Subcutaneous adipose tissue (tissue), 4 donors: ENCODE data around the gene SUN5. TPM values are rescaled to one million over a fixed set of nuclear protein-coding genes. Genes with fewer than 3 reads are reported as not detected.

Source experiments
- CTCF ChIP-seq: fragments of 450-650 bp; IDR thresholded peaks from one replicate; pipeline ENCODE4 v1.5.1; 2016; ENCODE audit warnings: low read depth, mild to moderate bottlenecking, control low read depth, antibody characterized with exemption, moderate library complexity
- total RNA-seq, 4 donors: library from RNA; depleted of rRNA; stranded (reverse); fragments of >200 nt; gene quantifications; one replicate each; pipeline ENCODE4 v1.1.0, GENCODE V29; 2016

Gene SUN5
- total RNA-seq, 4 donors from 2014 or later = not detected

- no peak for TF ChIP-seq CTCF
Measured at GRCh38 chr20:32969356-32970114, 34.7 kb downstream of the SUN5 start.

GRCh38 chr20:32968478-32969241 lies 35.6 kb downstream of the SUN5 start:
- no peak for TF ChIP-seq CTCF

- no peak for TF ChIP-seq CTCF
Measured at GRCh38 chr20:32967961-32968457, 36.2 kb downstream of the SUN5 start.

- TF ChIP-seq CTCF = no peak
Measured at GRCh38 chr20:32966881-32967781, 37.1 kb downstream of the SUN5 start.

- TF ChIP-seq CTCF = no peak
Measured at GRCh38 chr20:32966382-32966781, 37.9 kb downstream of the SUN5 start.

- no peak for TF ChIP-seq CTCF
Measured at GRCh38 chr20:32965581-32966373, 38.5 kb downstream of the SUN5 start.
